ENCODE results near the gene SLC38A8.

SLC38A8 gene

DNA sequence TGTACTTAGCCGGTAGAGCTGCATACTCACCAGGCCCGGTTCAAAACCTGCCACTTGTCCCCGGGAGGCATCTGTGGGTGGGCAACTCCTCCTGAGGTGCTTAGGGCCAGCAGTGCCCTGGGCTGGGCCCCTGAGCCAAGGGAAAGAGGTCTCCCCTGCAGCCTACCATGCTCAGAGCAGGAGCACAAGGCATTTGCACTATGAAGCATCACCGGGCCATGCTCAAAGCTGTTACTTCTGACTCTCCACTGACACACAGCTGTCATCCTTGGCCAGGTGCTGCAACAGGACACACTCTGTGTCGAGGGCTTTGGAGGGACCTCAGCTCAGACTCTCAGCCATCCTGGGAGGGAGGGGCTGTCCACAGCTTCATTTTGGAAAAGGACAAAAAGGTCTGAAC is 37.2 kb downstream of the SLC38A8 start:
- in situ Hi-C loops (cut with MboI; ENCODE audit: low sequenced_read_pairs), result no loop called here

DNA sequence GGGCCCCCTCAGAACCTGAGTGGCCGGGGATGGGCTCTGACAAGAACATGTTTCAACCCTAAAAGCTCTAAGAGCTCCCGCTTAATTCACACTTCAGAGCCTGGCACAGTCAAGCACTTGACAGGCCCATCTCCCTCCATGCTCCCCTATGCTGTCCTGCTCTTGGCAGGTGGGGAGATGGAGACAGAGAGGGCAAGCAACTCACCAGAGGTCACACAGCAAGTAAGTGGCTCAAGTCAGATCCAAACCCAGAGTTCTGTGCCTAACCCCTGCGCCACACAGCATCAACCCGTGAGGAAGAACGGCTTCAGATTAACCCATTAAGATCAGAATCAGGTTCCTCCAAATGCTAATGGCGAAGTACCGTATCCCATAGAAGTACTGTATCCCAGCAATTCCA is 38.2 kb downstream of the SLC38A8 start:
- in situ Hi-C loops (cut with MboI; ENCODE audit: low sequenced_read_pairs), result no loop called here

- in situ Hi-C loops (cut with MboI; ENCODE audit: low sequenced_read_pairs), result no loop called here
Measured at GRCh38 chr16:84003038-84003437, 39.6 kb downstream of the SLC38A8 start.

GRCh38 chr16:84001726-84002125 is 40.9 kb downstream of the SLC38A8 start:
- in situ Hi-C loops (cut with MboI; ENCODE audit: low sequenced_read_pairs), result no loop called here

DNA sequence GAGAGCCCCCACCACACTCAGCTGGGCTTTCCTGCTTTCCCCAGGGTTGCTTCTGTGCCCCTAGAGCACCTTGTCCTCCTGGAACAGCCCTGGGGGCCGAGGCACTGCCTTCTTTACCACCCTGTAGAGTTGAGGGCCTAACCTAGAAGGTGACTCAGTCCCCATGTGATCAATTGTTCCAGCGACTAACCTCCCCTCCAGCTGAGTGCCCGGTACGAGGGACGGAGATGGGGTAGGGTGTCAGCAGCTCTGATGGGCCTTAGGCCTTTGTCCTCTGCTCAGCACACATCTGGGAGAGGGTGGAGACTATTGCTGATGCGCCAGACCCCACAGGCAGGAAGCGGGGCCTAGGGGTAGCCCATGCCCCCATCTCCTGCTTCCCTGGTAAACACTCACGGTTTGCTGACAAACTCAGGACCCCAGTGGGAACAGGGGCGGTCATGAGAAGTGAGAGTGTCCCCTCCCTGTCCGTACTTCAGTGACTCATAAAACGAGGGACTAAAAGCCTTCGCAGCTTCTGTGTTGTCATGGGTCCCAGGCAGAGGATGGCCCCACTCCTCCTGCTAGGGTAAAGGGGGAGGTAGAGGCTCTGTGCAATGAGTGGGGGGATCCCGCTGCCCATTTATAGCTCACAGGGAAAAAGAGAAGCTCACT is 41.5 kb downstream of the SLC38A8 start:
- in situ Hi-C loops (cut with MboI; ENCODE audit: low sequenced_read_pairs), result no loop called here

DNA sequence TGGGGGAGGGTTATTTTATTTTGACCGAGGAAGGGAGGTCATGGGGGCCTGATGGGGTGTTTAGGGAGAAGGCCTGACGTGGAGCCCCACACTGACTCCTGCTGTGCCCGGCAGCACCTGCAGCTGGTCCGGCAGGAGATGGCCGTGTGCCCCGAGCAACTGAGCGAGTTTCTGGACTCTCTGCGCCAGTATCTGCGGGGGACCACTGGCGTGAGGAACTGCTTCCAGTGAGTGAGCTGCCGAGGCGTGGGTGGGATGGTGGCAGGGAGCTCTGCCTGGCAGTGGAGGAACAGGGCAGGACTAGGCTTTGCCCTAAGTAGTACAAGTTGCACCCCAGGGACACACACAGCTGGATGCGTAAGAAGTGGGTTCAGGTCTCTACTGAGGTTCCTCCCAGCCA is 44.5 kb downstream of the SLC38A8 start:
- in situ Hi-C loops (cut with MboI; ENCODE audit: low sequenced_read_pairs), result no loop called here

GRCh38 chr16:83996481-83997252 is 45.9 kb downstream of the SLC38A8 start:
- in situ Hi-C loops (cut with MboI; ENCODE audit: low sequenced_read_pairs), result no loop called here

- in situ Hi-C loops (cut with MboI; ENCODE audit: low sequenced_read_pairs), result no loop called here
Measured at GRCh38 chr16:83995754-83996153, 46.8 kb downstream of the SLC38A8 start.

DNA sequence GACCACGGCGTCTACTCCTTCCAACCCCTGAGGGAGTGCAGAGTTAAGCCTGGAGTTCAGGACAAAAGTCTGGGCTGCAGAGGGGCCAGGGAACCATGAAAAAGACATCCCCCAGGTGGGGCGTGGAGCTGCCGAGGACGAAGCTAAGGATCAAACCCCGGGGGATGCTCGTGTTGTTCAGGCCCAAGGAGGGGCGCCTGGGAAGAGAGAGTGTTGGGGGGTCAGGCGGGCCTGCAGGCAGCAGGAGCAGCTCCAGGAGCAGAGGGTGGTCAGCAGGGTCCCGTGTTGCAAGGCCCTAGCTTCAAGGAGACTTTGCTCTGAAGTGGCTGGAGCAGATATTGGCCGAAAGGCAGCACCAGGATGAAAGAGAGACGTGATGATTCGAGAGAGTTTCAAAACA is 47.9 kb downstream of the SLC38A8 start:
- in situ Hi-C loops (cut with MboI; ENCODE audit: low sequenced_read_pairs), result no loop called here

DNA sequence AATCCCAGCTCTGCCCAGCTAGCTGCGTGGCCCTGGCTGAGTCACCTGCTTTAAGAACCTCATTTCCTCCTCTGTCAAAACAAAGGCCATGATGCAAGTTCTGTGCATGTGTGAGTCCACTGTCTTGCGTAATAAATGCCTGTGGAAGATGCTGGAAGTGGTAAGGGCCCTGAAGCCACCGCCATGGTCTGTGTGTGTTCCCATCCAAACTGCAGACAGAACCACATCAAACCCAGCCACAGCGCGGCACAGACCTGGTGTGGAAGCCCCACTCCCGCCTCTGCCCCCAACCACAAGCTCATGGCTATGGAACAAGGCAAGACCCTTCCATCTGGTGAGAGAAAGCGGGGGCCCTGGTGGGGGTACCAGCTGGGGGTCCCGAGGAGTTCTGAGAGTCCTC is 48.5 kb downstream of the SLC38A8 start:
- in situ Hi-C loops (cut with MboI; ENCODE audit: low sequenced_read_pairs), result no loop called here

DNA sequence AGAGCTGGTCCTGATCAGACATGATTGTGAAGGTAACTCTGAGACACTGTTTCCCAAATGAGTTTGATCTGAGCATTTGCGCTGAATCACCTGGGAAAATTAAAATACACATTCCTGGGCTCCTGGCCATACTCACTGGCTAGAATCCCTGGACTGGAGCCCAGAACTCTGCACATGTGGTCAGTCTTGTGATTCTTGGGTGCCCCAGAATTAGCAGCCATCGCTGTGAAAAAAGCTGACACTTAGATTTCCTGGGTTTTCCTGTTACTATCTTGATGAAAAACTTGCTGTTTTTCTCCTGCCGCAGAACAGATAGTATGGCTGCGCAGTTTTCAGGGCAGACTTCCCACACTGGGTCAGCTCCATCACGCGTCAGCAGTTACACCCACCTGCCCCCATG is 50.0 kb downstream of the SLC38A8 start:
- in situ Hi-C loops (cut with MboI; ENCODE audit: low sequenced_read_pairs), result no loop called here

DNA sequence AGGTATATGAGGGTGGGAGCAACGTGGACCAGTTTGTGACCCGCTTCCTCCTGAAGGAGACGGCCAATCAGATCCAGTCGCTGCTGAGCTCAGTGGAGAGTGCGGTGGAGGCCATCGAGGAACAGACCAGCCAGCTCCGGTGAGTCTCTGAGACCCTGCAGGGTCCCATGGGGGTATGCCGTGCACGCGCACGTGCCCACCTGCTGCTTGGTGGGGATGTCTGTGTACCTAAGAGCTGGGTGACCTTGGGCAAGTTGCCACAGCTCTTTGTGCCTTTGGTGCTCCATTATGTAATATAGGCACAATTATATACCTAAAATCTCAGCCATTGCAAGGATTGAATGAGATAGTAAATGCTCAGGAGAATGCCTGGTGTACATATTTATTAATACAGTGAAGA is 52.1 kb downstream of the SLC38A8 start:
- in situ Hi-C loops (cut with MboI; ENCODE audit: low sequenced_read_pairs), result no loop called here

GRCh38 chr16:83989300-83989699 is 53.3 kb downstream of the SLC38A8 start:
- in situ Hi-C loops (cut with MboI; ENCODE audit: low sequenced_read_pairs), result no loop called here

DNA sequence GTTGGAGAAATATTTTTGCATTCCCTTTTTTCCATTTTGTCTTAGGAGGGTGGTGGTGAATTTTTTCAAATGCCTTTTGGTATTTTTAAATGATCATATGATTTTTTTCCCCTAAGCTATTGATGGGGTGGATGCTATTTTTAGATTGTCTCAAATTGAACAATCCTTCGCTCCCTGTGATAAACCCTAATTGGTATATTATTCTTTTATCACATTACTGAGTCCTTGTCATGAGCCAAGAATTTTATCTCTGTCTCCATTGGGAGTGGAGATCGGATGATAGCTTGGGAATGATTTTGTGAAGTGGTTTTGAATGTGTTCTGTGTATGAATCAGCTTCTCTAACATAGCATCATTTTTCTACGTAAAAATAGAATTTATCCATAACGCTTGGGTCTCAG is 59.1 kb downstream of the SLC38A8 start:
- in situ Hi-C loops (cut with MboI; ENCODE audit: low sequenced_read_pairs), result no loop called here

GRCh38 chr16:83981799-83982198 is 60.8 kb downstream of the SLC38A8 start:
- in situ Hi-C loops (cut with MboI; ENCODE audit: low sequenced_read_pairs), result no loop called here

GRCh38 chr16:83980794-83981193 is 61.8 kb downstream of the SLC38A8 start:
- in situ Hi-C loops (cut with MboI; ENCODE audit: low sequenced_read_pairs), result no loop called here

DNA sequence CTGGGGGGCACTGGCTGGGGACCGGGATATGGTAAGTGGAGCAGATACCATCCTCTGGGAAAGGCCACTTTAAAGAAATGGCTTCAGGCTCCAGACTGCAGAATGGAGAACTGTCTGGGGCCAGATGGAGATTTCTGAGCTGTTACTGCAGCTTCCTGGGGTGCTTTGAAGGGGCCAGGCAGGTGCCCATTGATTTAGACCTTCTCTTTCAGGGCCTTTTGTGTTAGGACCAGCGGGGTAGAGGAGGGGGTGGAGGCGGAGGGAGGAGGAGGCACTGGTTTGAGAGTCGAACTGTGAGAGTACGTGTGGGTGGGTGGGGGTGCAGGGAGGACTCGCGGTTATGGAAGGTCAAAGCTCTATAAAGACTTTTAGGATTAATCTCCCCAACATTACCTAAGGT is 63.2 kb downstream of the SLC38A8 start:
- in situ Hi-C loops (cut with MboI; ENCODE audit: low sequenced_read_pairs), result no loop called here

DNA sequence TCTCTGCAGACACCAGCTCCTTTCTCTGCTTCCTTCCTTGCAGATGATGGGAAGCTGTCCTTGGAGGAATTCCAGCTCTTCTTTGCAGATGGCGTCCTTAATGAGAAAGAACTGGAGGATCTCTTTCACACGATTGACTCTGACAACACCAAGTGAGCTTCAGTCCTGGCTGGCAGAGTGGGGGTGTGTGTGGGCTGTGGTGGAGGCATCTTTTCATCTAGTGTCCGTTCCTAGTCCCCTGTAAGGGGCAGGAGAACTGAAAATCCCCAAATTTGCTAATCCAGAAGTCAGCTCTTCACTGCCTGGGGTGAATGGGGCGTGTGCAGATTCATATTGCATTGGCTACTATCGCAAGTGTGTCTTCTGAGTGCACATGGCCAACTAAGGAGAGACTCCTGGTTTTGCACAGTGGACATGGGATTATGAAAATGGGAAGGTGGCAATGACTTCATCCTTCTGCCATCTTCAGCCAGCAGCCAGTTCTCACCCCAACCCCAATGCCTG is 64.1 kb downstream of the SLC38A8 start:
- in situ Hi-C loops (cut with MboI; ENCODE audit: low sequenced_read_pairs), result no loop called here

GRCh38 chr16:83977056-83977815 is 65.4 kb downstream of the SLC38A8 start:
- in situ Hi-C loops (cut with MboI; ENCODE audit: low sequenced_read_pairs), result no loop called here

DNA sequence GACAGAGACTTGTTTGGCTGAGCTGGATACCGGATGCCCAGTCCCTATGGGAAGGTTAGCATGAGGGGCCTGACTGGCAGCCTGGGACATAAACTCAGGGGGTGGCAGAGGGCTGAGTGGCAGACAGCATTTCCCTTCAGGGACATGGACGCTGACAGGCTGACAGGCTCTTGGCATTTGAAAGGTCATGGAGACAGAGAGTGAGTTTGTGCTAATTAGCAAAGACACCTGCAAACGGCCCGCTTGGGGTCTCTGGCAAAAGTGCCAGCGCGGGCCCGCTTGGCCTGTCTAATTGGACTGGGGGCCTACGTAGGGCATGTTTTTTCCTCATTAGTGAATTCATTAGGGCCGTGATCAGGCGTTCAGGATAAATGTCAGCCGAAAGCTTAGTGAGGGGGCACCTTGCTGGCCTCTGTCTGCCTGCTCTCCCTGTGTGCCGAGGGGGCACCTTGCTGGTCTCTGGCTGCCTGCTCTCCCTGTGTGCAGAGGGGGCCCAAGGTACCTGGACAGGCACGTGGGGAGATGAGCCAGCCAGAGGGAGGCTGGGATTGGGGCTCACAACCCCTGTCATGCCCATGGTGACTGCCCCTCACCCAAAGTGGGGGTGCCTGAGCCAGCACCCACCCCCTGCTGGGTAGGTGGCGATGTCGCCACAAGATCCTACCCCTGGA is 66.9 kb downstream of the SLC38A8 start:
- in situ Hi-C loops (cut with MboI; ENCODE audit: low sequenced_read_pairs), result no loop called here

- in situ Hi-C loops (cut with MboI; ENCODE audit: low sequenced_read_pairs), result loop anchor here (25.0 kb wide), 1 partner anchor 88 kb away; no protein-coding TSS in a partner anchor
Measured at GRCh38 chr16:83974475-83974874, 68.1 kb downstream of the SLC38A8 start.

All from hTERT RPE-1 (cell line).